OCI-LY3 (cell line): ENCODE results near the gene PHF14.

Source experiments
- H2AFZ ChIP-seq: fragments of 200-600, 300-600 bp; shearing (Covaris generic); 2 replicates; pipeline ENCODE4 v1.6.0; 2014; ENCODE audit warnings: antibody characterized with exemption, low read depth, low read length
- H3K27ac ChIP-seq: fragments of 200-600, 300-600 bp; sonication (generic); 2 replicates; pipeline ENCODE4 v1.5.1; 2014; ENCODE audit warnings: mild to moderate bottlenecking, low read length, moderate library complexity, mixed read lengths
- H3K27me3 ChIP-seq: fragments of 200-600, 300-600 bp; sonication (generic); 2 replicates; pipeline ENCODE4 v1.6.1; 2014; ENCODE audit warnings: low read depth, low read length, mixed read lengths
- H3K36me3 ChIP-seq: fragments of 200-600, 300-600 bp; sonication (generic); replicated peaks from 2 replicates; pipeline ENCODE3; 2014; ENCODE audit warnings: low read depth, low read length, mixed read lengths
- H3K4me1 ChIP-seq: fragments of 300-600, 200-600 bp; sonication (generic); 2 replicates; pipeline ENCODE4 v1.6.1; 2014; ENCODE audit warnings: low read length, mixed read lengths
- H3K4me2 ChIP-seq: fragments of 200-600, 300-600 bp; sonication (generic); 2 replicates; pipeline ENCODE4 v1.6.1; 2014; ENCODE audit warnings: low read length, mixed read lengths
- H3K4me3 ChIP-seq: fragments of 300-600, 200-600 bp; sonication (generic); 2 replicates; pipeline ENCODE4 v1.5.1; 2014; ENCODE audit warnings: antibody characterized with exemption, mild to moderate bottlenecking, low read length, moderate library complexity
- H3K79me2 ChIP-seq: fragments of 300-600, 200-600 bp; shearing (Covaris generic); 2 replicates; pipeline ENCODE4 v1.6.1; 2014; ENCODE audit warnings: mild to moderate bottlenecking, low read length, mixed read lengths
- H3K9ac ChIP-seq: fragments of 300-600, 200-600 bp; shearing (Covaris generic); 2 replicates; pipeline ENCODE4 v1.6.0; 2014; ENCODE audit warnings: mild to moderate bottlenecking, low read length, moderate library complexity
- H3K9me3 ChIP-seq: fragments of 200-600, 300-600 bp; shearing (Covaris generic); 2 replicates; pipeline ENCODE4 v1.6.1; 2014; ENCODE audit warnings: low read length, mixed read lengths; ENCODE audit not compliant: insufficient read depth
- H4K20me1 ChIP-seq: fragments of 200-600, 300-600 bp; sonication (generic); 2 replicates; pipeline ENCODE4 v1.6.1; 2016; ENCODE audit warnings: low read length, mixed read lengths; ENCODE audit not compliant: insufficient read depth
- EZH2phosphoT487 ChIP-seq: fragments of 200-600 bp; shearing (Covaris generic); IDR thresholded peaks from 2 replicates; pipeline ENCODE4 v1.6.1; 2018; ENCODE audit warnings: antibody characterized with exemption, mixed run types, low read depth
- TF ChIP-seq, protein P1 (sequence below): fragments of 200-600, 300-600 bp; sonication (generic); IDR thresholded peaks from 2 replicates; pipeline ENCODE4 v1.5.1; 2014; ENCODE audit warnings: antibody characterized with exemption, low read length, low read depth

Gene PHF14

DNA sequence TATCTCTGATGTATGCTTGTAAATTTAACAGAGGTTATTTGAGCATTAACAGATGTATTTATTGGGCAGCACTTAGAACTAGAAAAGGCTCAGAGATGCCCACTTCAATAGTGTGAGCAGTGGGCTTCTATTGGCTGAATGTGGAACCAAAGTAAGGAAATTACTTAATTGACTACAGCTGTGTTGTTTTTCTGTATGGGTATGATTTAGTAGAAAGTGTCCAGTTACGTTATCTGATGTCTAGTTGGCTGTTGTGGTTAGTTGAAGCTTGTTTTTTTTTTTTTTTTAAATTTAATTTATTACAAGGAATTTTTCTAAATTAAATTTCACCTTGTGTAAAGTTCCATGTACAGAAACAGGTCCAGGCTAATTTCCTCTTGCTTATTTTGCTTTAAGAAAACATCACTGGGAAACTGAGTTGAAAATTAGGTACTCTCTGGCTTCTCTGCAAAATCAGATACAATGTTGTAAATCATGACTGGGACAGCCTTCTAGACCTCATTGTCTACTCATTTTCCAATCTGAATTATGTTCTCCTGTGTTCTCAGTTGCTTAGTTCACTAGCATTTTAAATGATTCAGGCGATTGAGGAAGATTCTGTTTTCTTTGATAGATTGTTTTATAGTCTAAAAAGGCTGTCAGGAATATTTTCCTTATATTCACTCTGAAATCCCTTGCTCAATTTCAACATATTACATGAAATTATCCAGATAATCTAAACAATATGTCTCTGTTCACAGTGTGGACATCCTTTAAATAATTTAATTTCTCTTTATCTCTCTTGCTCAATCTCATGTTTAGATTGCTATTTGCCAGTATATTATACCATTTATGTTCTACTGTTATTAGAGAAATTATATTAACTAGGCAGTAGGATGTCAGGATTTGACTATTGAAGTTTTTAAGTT lies 53.0 kb downstream of the PHF14 start:
- Histone ChIP-seq H3K9ac (no peak overlapping the region), H3K9me3 (no peaks in the 10 kb centered on the region), H2AFZ (no peak overlapping the region), H3K36me3 (peaks cover 12% of the 10 kb centered on the region), H3K79me2 (peaks cover 8% of the 10 kb centered on the region), H3K27me3 (no peaks in the 10 kb centered on the region), H3K27ac (no peak overlapping the region), H3K4me3 (no peak overlapping the region), H3K4me2 (no peak overlapping the region), H3K4me1 (no peaks in the 10 kb centered on the region), H4K20me1 (no peaks in the 10 kb centered on the region)
- TF ChIP-seq, protein P1, sequence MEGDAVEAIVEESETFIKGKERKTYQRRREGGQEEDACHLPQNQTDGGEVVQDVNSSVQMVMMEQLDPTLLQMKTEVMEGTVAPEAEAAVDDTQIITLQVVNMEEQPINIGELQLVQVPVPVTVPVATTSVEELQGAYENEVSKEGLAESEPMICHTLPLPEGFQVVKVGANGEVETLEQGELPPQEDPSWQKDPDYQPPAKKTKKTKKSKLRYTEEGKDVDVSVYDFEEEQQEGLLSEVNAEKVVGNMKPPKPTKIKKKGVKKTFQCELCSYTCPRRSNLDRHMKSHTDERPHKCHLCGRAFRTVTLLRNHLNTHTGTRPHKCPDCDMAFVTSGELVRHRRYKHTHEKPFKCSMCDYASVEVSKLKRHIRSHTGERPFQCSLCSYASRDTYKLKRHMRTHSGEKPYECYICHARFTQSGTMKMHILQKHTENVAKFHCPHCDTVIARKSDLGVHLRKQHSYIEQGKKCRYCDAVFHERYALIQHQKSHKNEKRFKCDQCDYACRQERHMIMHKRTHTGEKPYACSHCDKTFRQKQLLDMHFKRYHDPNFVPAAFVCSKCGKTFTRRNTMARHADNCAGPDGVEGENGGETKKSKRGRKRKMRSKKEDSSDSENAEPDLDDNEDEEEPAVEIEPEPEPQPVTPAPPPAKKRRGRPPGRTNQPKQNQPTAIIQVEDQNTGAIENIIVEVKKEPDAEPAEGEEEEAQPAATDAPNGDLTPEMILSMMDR: no peak
- TF ChIP-seq EZH2phosphoT487: no peak

DNA sequence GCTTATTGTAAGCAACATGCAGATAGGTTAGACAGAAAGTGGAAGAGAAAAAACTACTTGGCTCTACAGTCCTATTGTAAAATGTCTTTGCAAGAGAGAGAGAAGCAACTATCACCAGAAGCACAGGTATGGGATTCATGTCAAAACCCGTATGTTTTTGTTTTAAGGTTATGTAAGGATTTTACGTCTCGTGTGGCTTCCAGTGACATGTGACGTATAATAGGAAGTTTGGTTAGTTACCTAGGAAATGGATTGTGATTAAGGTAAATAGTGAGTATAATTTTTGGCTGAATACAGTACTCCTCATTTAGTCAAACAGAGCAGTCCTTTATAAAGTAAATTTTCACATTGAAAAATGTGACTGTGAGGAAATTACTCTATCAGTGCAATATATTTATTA lies 62.0 kb downstream of the PHF14 start:
- Histone ChIP-seq H3K4me1 (no peaks in the 10 kb centered on the region), H3K36me3 (peaks cover 10% of the 10 kb centered on the region), H3K4me2 (no peak overlapping the region), H2AFZ (no peak overlapping the region), H3K9ac (no peak overlapping the region), H3K27me3 (no peaks in the 10 kb centered on the region), H3K27ac (no peak overlapping the region), H3K79me2 (no peaks in the 10 kb centered on the region), H3K9me3 (no peaks in the 10 kb centered on the region), H4K20me1 (no peaks in the 10 kb centered on the region), H3K4me3 (no peak overlapping the region)
- TF ChIP-seq, protein P1: no peak
- TF ChIP-seq EZH2phosphoT487: no peak

DNA sequence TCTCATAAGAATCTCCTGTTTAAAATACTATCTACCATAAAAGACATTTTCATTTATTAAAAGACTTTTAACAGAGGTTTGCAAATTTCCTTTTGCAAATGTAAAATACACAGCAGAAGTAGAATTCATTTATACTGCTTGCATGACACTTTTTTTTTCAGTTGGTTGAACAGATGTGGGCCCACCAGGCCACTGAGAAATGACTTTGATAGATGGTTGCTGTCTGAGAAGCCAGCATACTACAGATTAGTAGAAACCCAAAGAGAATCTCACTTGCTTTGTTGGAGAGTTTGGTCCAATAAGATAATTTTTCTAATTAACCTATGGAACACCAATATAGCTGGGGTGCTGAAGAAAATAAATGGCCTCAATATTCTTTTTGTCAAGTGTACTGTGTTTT lies 66.3 kb downstream of the PHF14 start:
- Histone ChIP-seq H3K4me1 (no peaks in the 10 kb centered on the region), H4K20me1 (no peaks in the 10 kb centered on the region), H3K4me3 (no peak overlapping the region), H3K27ac (no peak overlapping the region), H2AFZ (no peak overlapping the region), H3K4me2 (no peak overlapping the region), H3K79me2 (no peaks in the 10 kb centered on the region), H3K36me3 (peaks cover 4% of the 10 kb centered on the region), H3K9ac (no peak overlapping the region), H3K27me3 (no peaks in the 10 kb centered on the region), H3K9me3 (no peaks in the 10 kb centered on the region)
- TF ChIP-seq, protein P1: no peak
- TF ChIP-seq EZH2phosphoT487: no peak

DNA sequence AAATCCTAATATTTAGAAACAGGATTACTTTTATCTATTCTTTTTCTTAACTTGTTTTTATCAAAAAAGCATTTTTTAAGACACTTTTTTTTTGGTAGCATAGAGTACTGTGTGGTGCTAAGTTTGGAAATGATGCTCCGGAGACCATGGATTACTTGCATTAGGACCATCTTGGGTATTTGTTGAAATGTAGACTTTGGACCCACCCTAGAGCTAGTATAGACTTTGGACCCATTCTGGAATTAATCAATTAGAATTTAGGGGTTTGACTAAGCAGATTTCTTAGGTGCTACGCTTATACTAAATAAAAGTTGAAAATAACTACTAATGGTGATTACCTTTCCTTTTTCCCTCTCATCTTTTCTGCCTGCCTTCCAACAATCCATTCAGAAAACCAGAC lies 80.4 kb downstream of the PHF14 start:
- Histone ChIP-seq H3K27me3 (no peaks in the 10 kb centered on the region), H3K79me2 (no peaks in the 10 kb centered on the region), H3K9ac (no peak overlapping the region), H2AFZ (no peak overlapping the region), H3K4me2 (no peak overlapping the region), H3K36me3 (peaks cover 9% of the 10 kb centered on the region), H3K27ac (no peak overlapping the region), H3K4me1 (no peaks in the 10 kb centered on the region), H3K4me3 (no peak overlapping the region), H3K9me3 (no peaks in the 10 kb centered on the region), H4K20me1 (no peaks in the 10 kb centered on the region)
- TF ChIP-seq, protein P1: no peak
- TF ChIP-seq EZH2phosphoT487: no peak
